Measurements from ENCODE around the gene GGTLC2.

DNA sequence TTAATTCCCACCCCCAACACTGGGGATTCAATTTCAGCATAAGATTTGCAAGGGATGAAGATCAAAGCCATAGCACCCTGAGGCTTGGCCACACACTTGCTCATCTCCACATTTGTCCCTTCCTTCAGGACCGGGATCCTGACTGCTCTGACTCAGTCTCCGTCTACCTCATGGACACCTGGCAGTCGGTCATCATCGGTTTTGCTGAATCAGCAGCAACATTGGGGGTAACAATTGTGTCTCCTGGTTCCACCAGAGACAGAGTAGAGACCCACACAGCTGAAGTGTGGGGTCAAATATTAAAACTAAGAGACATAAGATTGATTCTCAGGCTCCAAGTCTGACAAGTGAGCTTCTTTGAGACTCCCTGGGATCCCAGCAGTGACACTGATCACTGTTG lies 34.6 kb downstream of the GGTLC2 start:
- TF ChIP-seq FOXM1 (IDR thresholded peaks at IDR 0.05; ENCODE audit: borderline replicate concordance) (no peak), ZNF384 (IDR thresholded peaks at IDR 0.05) (no peak), ELF4 (IDR thresholded peaks at IDR 0.05) (no peak), L3MBTL2 (conservative IDR thresholded peaks at IDR 0.05) (no peak), NFRKB (IDR thresholded peaks at IDR 0.05) (no peak), BHLHE40 (IDR thresholded peaks at IDR 0.05; ENCODE audit: borderline replicate concordance) (no peak), SP1 (IDR thresholded peaks at IDR 0.05) (no peak), ARNT (IDR thresholded peaks at IDR 0.05) (no peak)

All from HEK293T (cell line).